ENCODE results near the gene RFC1.
"Not testable (repeated sequence)": the region's sequence is repeated elsewhere in the genome, so short reads cannot be mapped to it uniquely, and the experiment has no call there.

The RFC1 gene

DNA sequence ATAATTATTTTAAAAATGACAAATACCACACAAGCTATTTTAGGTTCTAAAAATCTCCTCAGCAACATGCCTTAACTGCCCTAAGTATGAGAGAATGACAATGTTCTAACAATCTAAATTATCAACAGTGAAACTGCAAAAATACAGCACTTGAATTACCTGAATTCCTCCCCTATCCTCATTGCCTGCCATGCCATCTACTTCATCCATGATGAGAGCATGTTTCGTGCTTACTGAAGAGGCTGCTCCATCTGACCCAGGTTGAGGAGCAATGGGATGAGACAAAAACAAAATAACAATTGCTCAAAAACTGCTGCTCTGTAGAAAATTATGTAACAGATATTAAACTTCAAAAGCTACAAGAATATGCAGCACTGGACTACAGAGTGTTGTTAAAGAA, 63.3 kb downstream of the RFC1 start:
- no peak for DNase-seq

DNA sequence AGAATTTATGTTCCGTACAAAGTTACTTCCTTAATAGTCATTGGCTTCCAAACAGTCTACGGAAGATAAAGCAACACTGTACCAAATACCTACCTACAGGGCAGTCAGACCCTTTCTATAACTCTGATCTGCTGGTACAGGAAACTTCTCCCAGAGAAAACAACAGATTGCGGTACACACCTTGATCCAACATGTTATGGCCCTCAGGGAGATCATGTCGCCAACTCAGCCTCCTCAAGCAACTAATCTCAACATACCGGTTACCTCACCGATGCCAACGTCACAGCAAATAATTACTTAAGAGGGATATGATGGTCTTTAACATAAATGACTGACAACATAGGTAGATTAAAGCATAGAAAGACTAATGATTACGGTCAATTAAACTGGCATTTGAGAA, 70.4 kb downstream of the RFC1 start:
- DNase-seq: no peak

DNA sequence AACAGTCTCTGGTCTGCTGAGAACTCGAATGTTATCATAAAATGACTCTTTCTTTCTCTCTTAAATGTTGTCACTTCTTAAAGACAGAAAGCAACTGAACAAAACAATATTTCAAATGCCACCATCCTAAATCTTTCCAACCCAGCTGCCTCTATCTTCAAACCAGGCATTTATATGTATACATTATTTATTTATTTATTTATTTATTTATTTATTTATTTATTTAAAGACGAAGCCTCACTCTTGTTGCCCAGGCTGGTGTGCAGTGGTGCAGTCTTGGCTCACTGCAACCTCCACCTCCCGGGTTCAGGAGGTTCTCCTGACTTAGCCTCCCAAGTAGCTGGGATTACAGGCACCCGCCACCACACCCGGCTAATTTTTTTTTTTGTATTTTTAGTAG, 73.7 kb downstream of the RFC1 start:
- DNase-seq: not testable (repeated sequence)

DNA sequence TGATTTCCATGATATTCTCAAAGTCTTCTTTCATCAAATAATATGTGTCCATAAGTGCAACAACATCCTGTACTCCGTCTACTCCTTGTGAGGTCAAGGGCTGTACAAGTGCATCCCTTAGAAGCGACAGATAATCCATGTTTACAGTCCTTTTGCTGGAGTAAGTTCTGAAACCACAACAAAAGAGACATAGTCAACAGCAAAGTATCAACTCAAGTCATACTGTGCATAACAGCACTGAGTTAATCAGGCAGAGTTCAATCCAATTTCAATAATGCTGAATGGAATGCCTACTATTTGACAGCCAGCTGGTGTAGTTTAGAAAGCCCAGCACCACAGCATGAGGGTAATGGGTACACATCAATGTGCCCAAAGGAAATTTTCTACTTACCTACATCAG, 74.5 kb downstream of the RFC1 start:
- no peak for DNase-seq

DNA sequence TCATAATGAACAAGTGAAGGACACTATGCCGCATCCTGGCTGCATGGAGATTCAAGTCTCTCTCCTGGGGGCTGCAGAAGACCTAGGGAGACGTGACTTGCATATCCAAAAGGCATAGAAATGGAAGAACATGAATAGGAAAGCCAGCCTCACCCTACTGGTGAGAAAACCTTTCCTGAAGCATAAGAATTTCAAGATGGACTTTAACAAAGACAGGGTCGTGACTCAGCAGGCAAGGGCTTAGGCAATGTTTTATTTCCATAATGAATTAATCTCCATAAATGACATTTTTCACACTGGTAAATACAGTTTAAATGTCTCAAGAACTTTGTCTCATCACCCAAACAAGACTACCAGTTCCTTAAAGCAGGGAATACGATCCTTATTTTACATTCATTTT, 78.9 kb downstream of the RFC1 start:
- DNase-seq: no peak

DNA sequence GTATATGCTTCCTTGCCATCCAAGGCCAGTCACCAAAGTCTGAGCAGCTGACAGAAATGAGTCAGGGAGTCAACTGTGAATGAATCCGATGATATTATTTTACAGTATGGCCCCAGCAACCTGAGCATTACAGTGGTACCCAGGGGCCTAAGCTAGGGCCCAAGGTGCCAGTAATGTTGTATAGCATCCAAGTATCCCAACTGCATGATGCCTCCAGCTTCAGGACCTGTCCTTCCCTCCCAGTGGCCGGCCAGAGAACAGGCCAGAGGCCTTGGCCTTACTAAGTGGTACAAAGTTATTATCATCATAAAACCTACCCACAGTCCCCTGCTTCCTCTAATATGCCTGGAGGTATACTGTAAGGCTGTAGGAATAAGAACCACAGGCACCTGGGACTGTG, 79.9 kb downstream of the RFC1 start:
- DNase-seq: no peak

DNA sequence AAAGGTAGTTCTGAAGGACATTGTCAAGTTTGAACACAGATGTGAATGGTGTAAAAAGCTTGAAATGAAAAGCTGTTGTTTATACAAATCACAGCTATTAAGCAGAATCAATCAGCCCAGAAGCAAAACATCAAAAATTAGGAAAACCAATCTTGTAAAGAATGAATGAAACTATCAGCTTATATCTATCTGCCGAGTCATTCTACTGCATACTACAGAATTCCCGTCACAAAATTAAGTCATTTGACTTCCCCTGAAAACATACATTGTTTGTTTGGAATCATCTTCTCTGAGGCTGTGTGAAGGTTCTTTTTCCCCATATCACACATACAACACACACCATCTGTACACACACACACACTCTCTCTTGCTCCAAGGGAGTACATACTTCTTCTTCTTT, 80.3 kb downstream of the RFC1 start:
- no peak for DNase-seq

DNA sequence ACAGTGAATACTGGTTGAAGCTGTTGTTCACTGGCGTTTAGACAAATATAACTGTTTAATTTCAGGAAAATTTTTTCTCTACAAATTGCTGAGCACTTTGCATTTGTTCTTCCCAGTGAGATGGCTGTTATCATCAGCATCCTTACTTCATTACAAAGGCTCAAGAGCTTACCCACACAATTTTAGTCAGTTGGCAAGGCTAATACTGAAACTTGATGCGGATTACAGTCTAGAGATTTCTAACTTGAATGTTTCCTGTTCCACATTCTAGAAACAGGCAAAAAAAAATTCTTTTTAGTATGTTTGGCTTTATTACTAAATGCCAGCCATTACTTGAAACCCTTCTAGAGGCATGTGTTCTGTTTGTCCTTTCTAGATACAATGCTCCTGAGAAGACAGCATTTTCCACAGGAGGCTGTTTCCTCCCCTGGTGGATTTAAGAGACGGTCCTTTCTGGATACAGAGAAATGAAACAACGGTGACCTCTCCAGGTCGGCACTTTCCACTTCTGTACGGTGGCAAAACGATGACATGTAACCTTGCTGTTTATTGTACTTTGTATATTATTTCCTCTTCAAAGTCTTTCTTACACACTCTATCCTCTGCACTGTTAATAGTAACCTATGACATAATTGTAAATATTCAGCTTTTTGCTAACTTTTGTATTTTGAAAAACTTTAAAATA, 80.9 kb downstream of the RFC1 start:
- no peak for DNase-seq

DNA sequence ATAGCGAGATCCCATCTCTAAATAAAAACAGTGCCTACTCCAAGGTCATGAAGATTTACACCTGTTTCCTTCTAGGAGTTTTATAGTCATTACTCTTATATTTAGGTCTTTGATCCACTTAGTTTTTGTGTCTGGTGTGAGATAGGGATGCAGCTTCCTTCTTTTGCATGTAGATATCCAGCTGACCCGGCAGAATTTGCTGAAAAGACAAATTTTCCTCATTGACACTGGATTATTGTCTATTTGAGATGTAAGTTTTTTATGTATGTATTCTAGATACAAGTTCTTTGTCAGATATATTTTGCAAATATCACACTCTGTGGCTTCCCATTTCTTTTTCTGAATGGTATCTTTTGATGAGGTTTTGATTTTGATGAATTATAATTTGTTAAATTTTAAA, 85.4 kb downstream of the RFC1 start:
- no peak for DNase-seq

DNA sequence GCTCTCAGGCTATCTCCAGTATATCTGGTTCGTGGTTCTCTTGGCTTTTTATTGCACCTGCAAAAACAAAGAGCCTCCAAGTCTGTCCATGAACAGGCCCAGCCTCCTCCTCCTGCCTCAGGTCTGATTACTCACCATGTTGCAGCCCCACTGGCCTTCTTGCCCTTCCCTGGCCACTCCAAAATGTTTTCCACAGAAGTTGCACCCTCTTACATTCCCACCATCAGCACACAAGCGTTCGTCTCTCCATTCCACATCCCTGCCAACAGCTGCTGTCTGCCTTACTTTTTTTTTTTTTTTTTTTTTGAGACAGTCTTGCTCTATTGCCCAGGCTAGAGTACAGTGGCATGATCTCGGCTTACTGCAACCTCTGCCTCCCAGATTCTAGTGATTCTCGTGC, 86.7 kb downstream of the RFC1 start:
- no peak for DNase-seq

DNA sequence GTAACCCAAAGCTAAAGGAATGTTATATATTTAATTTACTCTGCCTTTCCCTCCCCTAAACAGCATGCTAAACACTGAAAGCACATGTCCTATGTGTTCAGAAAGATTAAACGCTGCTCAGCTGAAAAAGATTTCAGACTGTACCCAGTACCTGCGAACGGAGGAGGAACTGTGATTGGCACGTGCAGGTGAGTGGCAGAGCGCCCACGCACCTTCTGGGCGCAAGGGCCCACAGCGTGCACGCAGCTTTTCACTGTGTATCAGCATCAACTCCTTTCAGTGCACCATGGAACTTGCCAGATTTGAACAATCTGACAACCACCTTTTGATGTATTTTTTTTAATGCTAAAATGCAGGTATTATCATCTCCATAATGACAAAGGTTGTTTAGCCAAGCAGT, 87.7 kb downstream of the RFC1 start:
- DNase-seq: no peak

DNA sequence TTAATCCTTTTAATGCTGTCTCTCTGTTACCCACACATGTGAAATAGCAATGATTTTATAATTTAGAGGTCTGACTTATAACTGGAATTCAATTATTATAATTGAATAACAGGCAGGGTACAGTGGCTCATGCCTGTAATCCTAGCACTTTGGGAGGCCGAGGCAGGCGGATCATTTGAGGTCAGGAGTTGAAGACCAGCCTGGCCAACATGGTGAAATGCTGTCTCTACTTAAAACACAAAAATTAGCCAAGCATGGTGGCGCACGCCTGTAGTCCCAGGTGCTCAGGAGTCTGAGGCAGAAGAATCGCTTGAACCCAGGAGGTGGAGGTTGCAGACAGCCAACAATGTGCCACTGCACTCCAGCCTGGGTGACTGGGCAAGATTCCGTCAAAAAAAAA, 88.5 kb downstream of the RFC1 start:
- not testable (repeated sequence) for DNase-seq

DNA sequence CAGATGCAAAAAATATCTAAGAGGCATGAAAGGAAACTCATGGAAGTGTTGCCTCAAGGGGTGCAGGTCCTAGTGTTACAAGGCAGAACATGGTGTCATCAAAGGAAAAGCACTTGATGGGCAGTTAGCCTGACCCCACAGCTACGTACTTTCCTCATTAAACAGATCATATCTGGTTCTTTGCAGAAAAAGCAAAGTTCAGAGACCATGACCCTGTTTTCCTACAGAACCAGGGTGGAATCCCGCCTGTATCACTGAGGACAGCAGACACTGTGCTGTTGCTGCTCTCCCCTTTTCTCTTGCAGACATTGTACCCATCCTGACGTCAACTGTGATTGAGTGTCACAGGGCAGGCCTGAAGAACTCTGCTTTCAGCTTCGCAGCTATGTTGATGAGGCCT, 91.7 kb downstream of the RFC1 start:
- no peak for DNase-seq

DNA sequence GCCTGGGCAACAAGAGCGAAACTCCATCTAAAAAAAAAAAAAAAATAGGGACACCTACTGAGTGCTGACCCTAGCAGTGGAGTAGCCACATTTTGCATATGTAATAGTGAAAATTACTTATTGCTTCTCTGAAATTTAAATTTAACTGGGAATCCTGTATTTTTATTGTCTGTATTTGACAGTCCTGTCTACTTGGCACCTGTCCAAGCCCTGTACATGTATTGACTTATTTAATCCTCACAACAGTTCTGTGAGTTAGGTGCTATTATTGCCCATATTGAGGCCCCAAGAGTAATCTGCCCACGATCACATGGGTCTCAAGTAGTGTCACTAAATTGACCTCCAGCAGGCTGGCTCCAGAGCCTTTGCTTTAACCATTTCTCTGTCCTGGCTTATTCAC, 102.3 kb downstream of the RFC1 start:
- DNase-seq: no peak

DNA sequence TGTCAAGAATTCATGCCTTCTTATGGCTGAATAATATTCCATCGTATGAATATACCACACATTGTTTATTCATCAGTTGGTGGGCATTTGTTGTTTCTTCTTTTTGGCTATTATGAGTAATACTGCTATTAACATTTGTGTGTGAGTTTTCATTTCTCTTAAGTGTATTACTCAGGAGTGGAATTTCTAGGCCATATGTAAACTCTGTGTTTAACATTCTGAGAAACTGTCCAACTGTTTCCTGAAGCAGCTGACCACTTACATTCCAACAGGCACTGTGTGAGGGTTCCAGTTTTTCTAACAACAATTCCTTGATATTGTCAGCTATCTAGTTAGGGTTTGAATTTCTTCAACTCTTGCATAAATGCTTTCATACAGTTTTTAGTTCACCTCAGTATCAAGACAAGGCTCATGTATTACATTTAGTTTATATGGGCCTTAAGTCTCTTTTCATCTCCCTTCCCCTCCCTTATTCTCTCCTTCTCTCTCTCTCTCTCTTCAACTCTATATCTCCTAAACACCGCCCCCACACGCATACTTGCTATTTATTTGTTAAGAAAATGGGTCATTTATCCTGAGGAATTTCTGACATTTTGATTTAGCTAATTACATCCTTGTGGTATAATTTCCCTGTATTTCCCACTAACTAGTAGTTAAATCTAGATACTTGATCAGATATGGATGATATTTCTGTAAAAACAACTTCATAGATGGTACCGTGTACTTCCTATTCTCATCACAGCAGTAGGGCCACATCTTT, 106.4 kb downstream of the RFC1 start:
- no peak for DNase-seq

DNA sequence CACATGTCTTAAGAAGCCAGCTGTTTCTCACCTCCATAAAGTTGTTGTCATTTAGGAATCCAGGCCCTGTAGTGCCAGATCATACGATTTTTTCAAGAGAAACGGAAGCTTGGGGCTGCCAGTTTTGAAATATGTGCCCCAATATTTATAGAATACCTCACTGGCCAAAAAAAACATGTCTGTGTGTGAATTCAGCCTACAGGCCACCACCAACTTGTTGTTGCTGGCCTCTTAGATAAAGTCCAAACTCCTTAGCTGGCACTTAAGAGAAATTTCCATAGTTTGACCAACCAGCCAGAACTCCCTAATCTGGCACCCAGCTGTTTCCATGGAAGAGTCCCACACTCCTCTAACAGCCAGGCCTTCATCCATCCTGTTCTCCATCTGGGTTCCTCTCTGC, 109.7 kb downstream of the RFC1 start:
- no peak for DNase-seq

DNA sequence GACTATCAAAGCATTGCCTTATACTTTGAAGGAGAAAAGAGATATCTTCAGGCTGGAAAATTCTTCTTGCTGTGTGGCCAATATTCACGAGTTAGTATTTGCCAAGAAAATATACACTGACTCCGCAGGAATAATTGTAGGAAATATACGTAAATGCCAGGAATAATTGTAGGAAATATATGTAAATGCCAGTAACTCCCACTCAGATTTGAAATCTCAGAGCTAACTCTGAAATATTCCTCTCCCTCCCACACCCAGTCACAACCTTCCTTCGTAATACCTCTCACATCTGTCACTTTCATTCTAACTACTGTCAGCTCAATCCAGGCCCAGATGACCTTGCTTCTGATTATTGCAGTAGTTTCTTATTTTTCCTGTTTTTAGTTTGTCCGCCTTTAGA, 110.3 kb downstream of the RFC1 start:
- DNase-seq: no peak

DNA sequence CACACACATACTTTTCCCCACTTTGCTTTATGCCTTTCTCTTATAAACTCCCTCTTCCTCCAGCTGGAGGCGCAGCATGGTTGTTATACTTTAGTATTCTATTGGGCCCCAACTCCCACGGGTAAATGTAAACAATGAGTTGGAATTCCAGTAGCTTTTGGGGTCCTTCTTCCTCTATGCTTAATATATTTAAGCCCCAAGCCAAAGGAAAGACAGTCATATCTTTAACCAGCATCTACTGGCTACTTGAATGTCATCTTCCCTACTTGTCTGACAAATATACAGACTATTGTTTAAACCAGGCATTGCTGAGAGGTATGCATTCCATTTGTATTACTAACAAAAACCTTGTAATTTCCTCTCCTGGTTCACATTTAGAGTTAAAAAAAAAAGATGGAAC, 110.9 kb downstream of the RFC1 start:
- DNase-seq: no peak

DNA sequence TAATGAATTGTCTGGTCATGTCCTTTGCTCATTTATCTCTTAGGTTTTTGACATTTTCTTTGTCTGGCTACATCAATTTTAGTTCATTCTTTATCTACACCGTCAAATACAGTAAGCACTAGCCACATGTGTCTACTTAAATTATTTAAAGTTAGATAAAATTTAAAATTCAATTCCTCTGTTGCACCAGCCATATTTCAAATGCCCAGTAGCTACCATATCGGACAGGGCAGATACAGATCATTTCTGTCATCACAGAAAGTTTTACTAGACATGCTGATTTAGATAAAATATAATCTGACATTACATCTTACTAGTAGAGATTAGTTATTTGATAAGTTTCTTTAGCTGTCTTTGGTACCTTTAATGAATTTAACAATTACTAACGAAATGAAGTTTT, 122.7 kb downstream of the RFC1 start:
- DNase-seq: no peak

All from DMS79 treated with DMSO at 0.1 percent for 48 hours (cell line).